ENCODE results near the gene VPS52.

Gene VPS52

GRCh38 chr6:33209856-33210255, 61.8 kb downstream of the VPS52 start:
- H3K4me1 ChIP-seq: peaks cover 19% of the 10 kb centered on the region
- no peaks in the 10 kb centered on the region for H3K36me3 ChIP-seq (ENCODE audit: control insufficient read depth, insufficient read depth, low read length)
- H3K4me3 ChIP-seq (ENCODE audit: low read depth, low read length): no peak overlapping the region
- no peaks in the 10 kb centered on the region for H3K79me2 ChIP-seq
- H3K27ac ChIP-seq: no peak overlapping the region
- no peak overlapping the region for H2AFZ ChIP-seq
- no peaks in the 10 kb centered on the region for H3K27me3 ChIP-seq (ENCODE audit: control insufficient read depth, insufficient read depth, low read length)
- H3K4me2 ChIP-seq (ENCODE audit: low read length): no peak overlapping the region
- no peaks in the 10 kb centered on the region for H3K9me3 ChIP-seq (ENCODE audit: control insufficient read depth, low read length)
- TF ChIP-seq CTCF (IDR thresholded peaks at IDR 0.05): no peak
- H3K9ac ChIP-seq: no peak overlapping the region

GRCh38 chr6:33208091-33208967, 63.3 kb downstream of the VPS52 start, which contains the start of gene RING1:
RING1 (plus strand) TSS chr6:33208500; CDS start chr6:33208823, 323 bp downstream.
- Histone ChIP-seq H3K36me3 (ENCODE audit: control insufficient read depth, insufficient read depth, low read length) (no peaks in the 10 kb centered on the region), H2AFZ (peak within 1 kb of the TSS; percentile 91), H3K4me2 (ENCODE audit: low read length) (peak within 1 kb of the TSS; percentile 87), H3K4me1 (peaks cover 17% of the 10 kb centered on the region), H3K27me3 (ENCODE audit: control insufficient read depth, insufficient read depth, low read length) (no peaks in the 10 kb centered on the region), H3K9me3 (ENCODE audit: control insufficient read depth, low read length) (no peaks in the 10 kb centered on the region), H3K4me3 (ENCODE audit: low read depth, low read length) (peak within 1 kb of the TSS; percentile 87), H3K9ac (peak within 1 kb of the TSS; percentile 33), H3K79me2 (peaks cover 3% of the 10 kb centered on the region), H3K27ac (peak within 1 kb of the TSS; percentile 83)
- no peak for TF ChIP-seq CTCF (IDR thresholded peaks at IDR 0.05)

- H3K79me2 ChIP-seq: peaks cover 10% of the 10 kb centered on the region
- H3K4me2 ChIP-seq (ENCODE audit: low read length): peak overlapping the region; percentile 87
- peak overlapping the region; percentile 83 for H3K27ac ChIP-seq
- H3K4me1 ChIP-seq: peaks cover 14% of the 10 kb centered on the region
- no peaks in the 10 kb centered on the region for H3K36me3 ChIP-seq (ENCODE audit: control insufficient read depth, insufficient read depth, low read length)
- H3K27me3 ChIP-seq (ENCODE audit: control insufficient read depth, insufficient read depth, low read length): no peaks in the 10 kb centered on the region
- peak overlapping the region; percentile 33 for H3K9ac ChIP-seq
- peak overlapping the region; percentile 87 for H3K4me3 ChIP-seq (ENCODE audit: low read depth, low read length)
- H3K9me3 ChIP-seq (ENCODE audit: control insufficient read depth, low read length): no peaks in the 10 kb centered on the region
- TF ChIP-seq CTCF (IDR thresholded peaks at IDR 0.05): no peak
- peak overlapping the region; percentile 91 for H2AFZ ChIP-seq
These were observed 64.1 kb downstream of the VPS52 start for GRCh38 chr6:33207552-33208090.

- Histone ChIP-seq H3K27ac (no peak overlapping the region), H3K4me1 (peaks cover 19% of the 10 kb centered on the region), H3K9ac (no peak overlapping the region), H3K36me3 (ENCODE audit: control insufficient read depth, insufficient read depth, low read length) (no peaks in the 10 kb centered on the region), H3K4me2 (ENCODE audit: low read length) (peak overlapping the region; percentile 87), H2AFZ (no peak overlapping the region), H3K9me3 (ENCODE audit: control insufficient read depth, low read length) (no peaks in the 10 kb centered on the region), H3K27me3 (ENCODE audit: control insufficient read depth, insufficient read depth, low read length) (no peaks in the 10 kb centered on the region), H3K79me2 (peaks cover 16% of the 10 kb centered on the region), H3K4me3 (ENCODE audit: low read depth, low read length) (peak overlapping the region; percentile 87)
- no peak for TF ChIP-seq CTCF (IDR thresholded peaks at IDR 0.05)
These were observed 64.7 kb downstream of the VPS52 start for GRCh38 chr6:33206864-33207551.

All from parathyroid adenoma (tissue), 2 donors.